ENCODE measurements around the gene ELFN2.

Gene ELFN2

DNA sequence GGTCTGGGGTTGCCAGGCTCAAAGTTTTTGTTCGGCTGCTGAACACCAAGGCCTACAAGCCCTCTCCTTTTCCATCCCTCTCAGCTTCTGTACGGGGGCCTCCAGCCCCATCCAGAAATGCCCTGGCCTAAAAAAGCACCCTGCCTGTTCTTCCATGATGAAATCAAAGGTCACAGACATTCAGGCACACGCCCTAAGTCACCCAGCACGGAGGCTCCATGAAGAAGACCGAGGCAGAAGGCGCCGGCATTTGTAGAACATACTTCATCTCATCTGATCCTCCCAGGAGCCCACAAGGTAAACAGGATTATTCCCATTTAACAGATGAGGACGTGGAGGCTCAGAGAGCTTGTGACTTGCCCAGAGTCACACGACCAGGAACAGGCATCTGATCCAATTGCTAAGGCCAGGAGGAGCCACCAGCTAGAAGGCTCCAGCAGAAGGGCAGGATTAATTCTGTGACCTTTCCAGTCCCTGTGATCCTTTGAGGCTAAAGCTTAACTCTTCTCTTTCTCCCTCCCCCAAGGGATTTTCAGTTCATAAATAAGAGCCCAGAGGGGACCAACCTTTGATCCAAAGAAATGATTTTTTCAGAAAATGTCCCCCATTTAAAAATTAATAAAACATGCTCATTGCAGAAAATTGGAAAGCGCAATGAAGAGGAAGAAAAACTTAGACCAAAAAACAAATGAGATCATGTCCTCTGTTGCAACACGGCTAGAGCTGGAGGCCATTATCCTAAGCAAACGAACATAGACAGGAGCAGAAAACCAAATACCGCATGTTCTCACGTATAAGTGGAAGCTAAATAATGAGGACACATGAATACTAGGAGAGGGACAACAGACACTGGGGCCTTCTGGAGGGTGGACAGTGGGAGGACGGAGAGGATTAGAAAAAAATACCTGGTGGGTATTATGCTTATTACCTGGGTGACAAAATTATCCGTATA, 106.3 kb downstream of the ELFN2 start:
- Histone ChIP-seq H3K14ac (ENCODE audit: low read length) (no peak overlapping the region), H2BK5ac (ENCODE audit: low read length) (no peak overlapping the region), H3K9ac (ENCODE audit: low read depth, low read length, poor library complexity) (no peak overlapping the region), H3K36me3 (replicated peaks in 1 of 2; ENCODE audit: control insufficient read depth in 2 of 2, insufficient read depth in 2 of 2, low read length in 2 of 2) (no peaks in the 10 kb centered on the region), H4K91ac (ENCODE audit: low read depth, low read length, poor library complexity) (no peak overlapping the region), H2AK5ac (ENCODE audit: low read depth, low read length) (peak overlapping the region; percentile 40), H2AFZ (ENCODE audit: low read length) (no peak overlapping the region), H3K27ac (replicated peaks; ENCODE audit: low read length) (no peak overlapping the region), H4K8ac (ENCODE audit: low read depth, low read length) (no peak overlapping the region), H2BK120ac (ENCODE audit: low read depth, low read length) (no peak overlapping the region), H3K27me3 (ENCODE audit: control insufficient read depth in 3 of 3, insufficient read depth in 3 of 3, low read depth in 1 of 3, low read length in 3 of 3) (peaks cover 10 to 82% (median 27%) of the 10 kb centered on the region in 3 experiments), H3K79me1 (ENCODE audit: low read depth, low read length) (no peaks in the 10 kb centered on the region), H3K18ac (ENCODE audit: low read length) (no peak overlapping the region), H3K23ac (ENCODE audit: low read depth, low read length, poor library complexity) (no peak overlapping the region), H3K4me1 (ENCODE audit: control insufficient read depth in 2 of 2, insufficient read depth in 1 of 2, low read depth in 1 of 2, low read length in 2 of 2) (peaks cover 0 to 8% of the 10 kb centered on the region in 2 donors), H2BK12ac (ENCODE audit: low read length) (no peak overlapping the region), H2BK15ac (ENCODE audit: low read length) (no peak overlapping the region), H3K4me3 (ENCODE audit: low read length in 2 of 2) (no peak overlapping the region), H3K4me2 (ENCODE audit: insufficient read depth, low read length, poor library complexity, severe bottlenecking) (no peak overlapping the region), H3K9me3 (replicated peaks in 1 of 2; ENCODE audit: control insufficient read depth in 2 of 2, insufficient read depth in 1 of 2, low read depth in 1 of 2, low read length in 2 of 2) (no peaks in the 10 kb centered on the region), H3K4ac (ENCODE audit: low read length) (no peak overlapping the region)
- DNase-seq (ENCODE audit: low spot score): no peak
- WGBS, 2 donors (ENCODE audit: extremely low coverage in 2 of 2, insufficient read length in 2 of 2, insufficient replicate concordance in 1 of 2): no CpG with 5 or more reads among the region's 16 CpGs

DNA sequence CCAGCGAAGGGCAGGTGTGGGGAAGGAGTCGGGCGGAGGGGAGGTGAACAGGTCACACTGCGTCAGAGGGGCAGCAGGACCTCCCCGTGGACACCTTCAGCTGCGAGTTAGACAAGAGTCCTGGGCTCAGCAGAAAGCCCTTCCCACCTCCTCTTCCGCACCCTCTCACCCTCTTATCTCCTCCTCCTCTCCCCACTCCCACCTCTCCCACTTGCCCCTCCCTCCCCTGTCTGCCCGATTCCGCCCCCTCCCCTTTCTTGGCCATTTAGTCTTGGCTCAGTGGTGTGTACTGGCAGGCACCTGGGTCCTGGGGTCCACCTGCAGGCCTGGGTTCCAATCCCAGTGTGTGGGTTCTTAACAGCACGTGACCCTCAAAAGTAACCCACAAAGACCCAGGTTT, 107.8 kb downstream of the ELFN2 start:
- no CpG with 5 or more reads among the region's 10 CpGs for WGBS, 2 donors (ENCODE audit: extremely low coverage in 2 of 2, insufficient read length in 2 of 2, insufficient replicate concordance in 1 of 2)

DNA sequence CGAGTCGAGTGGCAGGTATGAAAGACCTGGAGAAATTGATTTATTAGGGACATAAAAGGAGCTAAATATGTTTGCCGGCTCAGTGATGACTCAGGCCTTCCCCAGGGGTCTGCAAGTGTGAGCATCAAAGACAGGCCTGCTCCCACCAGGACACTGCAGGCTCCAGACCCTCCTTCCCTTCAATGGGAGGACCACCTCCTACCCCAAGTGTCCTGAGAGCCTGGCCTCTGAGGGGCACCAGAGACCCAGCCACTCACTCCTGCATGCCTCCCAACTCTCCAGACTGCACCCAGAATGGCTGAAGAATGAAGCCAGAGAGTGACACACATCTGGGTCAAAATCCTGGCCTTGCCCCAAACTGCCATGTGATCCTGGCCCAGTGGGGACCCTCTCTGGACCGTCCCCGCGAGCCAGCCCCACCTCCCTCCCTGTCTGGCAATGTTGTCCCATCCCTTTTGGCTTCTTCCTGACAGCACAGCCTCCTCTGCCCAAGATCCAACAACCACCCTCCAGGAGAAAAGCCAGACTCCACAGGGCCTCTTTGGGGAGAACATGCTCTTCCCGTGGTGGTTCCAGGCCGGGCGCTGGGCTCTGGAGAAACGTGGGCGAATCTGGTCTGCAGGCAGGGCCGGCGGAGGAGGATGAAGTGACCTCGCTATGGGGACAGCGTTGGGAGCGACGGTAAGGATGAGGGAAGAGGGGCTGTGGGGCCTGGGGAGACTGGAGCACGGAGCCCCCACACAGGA, 108.7 kb downstream of the ELFN2 start:
- peaks cover 0 to 64% (median 8%) of the 10 kb centered on the region in 3 experiments for H3K27me3 ChIP-seq (ENCODE audit: control insufficient read depth in 3 of 3, insufficient read depth in 3 of 3, low read depth in 1 of 3, low read length in 3 of 3)

More for the DNA sequence above, 107.8 kb downstream of the ELFN2 start:
- Histone ChIP-seq H2AK5ac (ENCODE audit: low read depth, low read length) (no peak overlapping the region), H3K9me3 (replicated peaks in 1 of 2; ENCODE audit: control insufficient read depth in 2 of 2, insufficient read depth in 1 of 2, low read depth in 1 of 2, low read length in 2 of 2) (no peaks in the 10 kb centered on the region), H2AFZ (ENCODE audit: low read length) (no peak overlapping the region), H2BK12ac (ENCODE audit: low read length) (no peak overlapping the region), H3K14ac (ENCODE audit: low read length) (no peak overlapping the region), H2BK120ac (ENCODE audit: low read depth, low read length) (no peak overlapping the region), H2BK15ac (ENCODE audit: low read length) (peak overlapping the region; percentile 77), H2BK5ac (ENCODE audit: low read length) (no peak overlapping the region), H3K27ac (replicated peaks; ENCODE audit: low read length) (no peak overlapping the region), H3K9ac (ENCODE audit: low read depth, low read length, poor library complexity) (no peak overlapping the region), H3K4ac (ENCODE audit: low read length) (no peak overlapping the region), H3K79me1 (ENCODE audit: low read depth, low read length) (no peaks in the 10 kb centered on the region), H3K4me3 (ENCODE audit: low read length in 2 of 2) (no peak overlapping the region), H3K23ac (ENCODE audit: low read depth, low read length, poor library complexity) (no peak overlapping the region), H4K8ac (ENCODE audit: low read depth, low read length) (no peak overlapping the region), H3K27me3 (ENCODE audit: control insufficient read depth in 3 of 3, insufficient read depth in 3 of 3, low read depth in 1 of 3, low read length in 3 of 3) (peaks cover 5 to 70% (median 17%) of the 10 kb centered on the region in 3 experiments), H3K4me2 (ENCODE audit: insufficient read depth, low read length, poor library complexity, severe bottlenecking) (no peak overlapping the region), H4K91ac (ENCODE audit: low read depth, low read length, poor library complexity) (no peak overlapping the region), H3K4me1 (ENCODE audit: control insufficient read depth in 2 of 2, insufficient read depth in 1 of 2, low read depth in 1 of 2, low read length in 2 of 2) (peaks cover 0 to 6% of the 10 kb centered on the region in 2 donors), H3K36me3 (replicated peaks in 1 of 2; ENCODE audit: control insufficient read depth in 2 of 2, insufficient read depth in 2 of 2, low read length in 2 of 2) (no peaks in the 10 kb centered on the region), H3K18ac (ENCODE audit: low read length) (no peak overlapping the region)
- DNase-seq (ENCODE audit: low spot score): no peak

More for the DNA sequence above, 108.7 kb downstream of the ELFN2 start:
- Histone ChIP-seq H2AFZ (ENCODE audit: low read length) (no peak overlapping the region), H3K9ac (ENCODE audit: low read depth, low read length, poor library complexity) (no peak overlapping the region), H3K79me1 (ENCODE audit: low read depth, low read length) (no peaks in the 10 kb centered on the region), H3K18ac (ENCODE audit: low read length) (peak overlapping the region; percentile 82), H3K4me2 (ENCODE audit: insufficient read depth, low read length, poor library complexity, severe bottlenecking) (no peak overlapping the region), H3K27ac (replicated peaks; ENCODE audit: low read length) (no peak overlapping the region), H2BK12ac (ENCODE audit: low read length) (peak overlapping the region; percentile 68), H3K14ac (ENCODE audit: low read length) (peak overlapping the region; percentile 91), H2BK120ac (ENCODE audit: low read depth, low read length) (no peak overlapping the region), H2BK15ac (ENCODE audit: low read length) (peak overlapping the region; percentile 77), H3K9me3 (replicated peaks in 1 of 2; ENCODE audit: control insufficient read depth in 2 of 2, insufficient read depth in 1 of 2, low read depth in 1 of 2, low read length in 2 of 2) (no peaks in the 10 kb centered on the region), H2BK5ac (ENCODE audit: low read length) (no peak overlapping the region), H3K4me1 (ENCODE audit: control insufficient read depth in 2 of 2, insufficient read depth in 1 of 2, low read depth in 1 of 2, low read length in 2 of 2) (peaks cover 0 to 2% of the 10 kb centered on the region in 2 donors), H2AK5ac (ENCODE audit: low read depth, low read length) (peak overlapping the region; percentile 95), H4K8ac (ENCODE audit: low read depth, low read length) (no peak overlapping the region), H3K36me3 (replicated peaks in 1 of 2; ENCODE audit: control insufficient read depth in 2 of 2, insufficient read depth in 2 of 2, low read length in 2 of 2) (no peaks in the 10 kb centered on the region), H3K4ac (ENCODE audit: low read length) (no peak overlapping the region), H3K23ac (ENCODE audit: low read depth, low read length, poor library complexity) (peak overlapping the region; percentile 67), H4K91ac (ENCODE audit: low read depth, low read length, poor library complexity) (no peak overlapping the region), H3K4me3 (ENCODE audit: low read length in 2 of 2) (no peak overlapping the region)
- no peak for DNase-seq (ENCODE audit: low spot score)
- no CpG with 5 or more reads among the region's 18 CpGs for WGBS, 2 donors (ENCODE audit: extremely low coverage in 2 of 2, insufficient read length in 2 of 2, insufficient replicate concordance in 1 of 2)
